ENCODE results near the gene MANBA.
"Not testable (repeated sequence)": the region's sequence is repeated elsewhere in the genome, so short reads cannot be mapped to it uniquely, and the experiment has no call there.

Gene MANBA

GRCh38 chr4:102718833-102719575 is 41.8 kb downstream of the MANBA start:
- DNase-seq = not testable (repeated sequence)

GRCh38 chr4:102717448-102718092 is 43.2 kb downstream of the MANBA start:
- DNase-seq = no peak

- DNase-seq = no peak
Measured at GRCh38 chr4:102715057-102715456, 45.7 kb downstream of the MANBA start.

- not testable (repeated sequence) for DNase-seq
Measured at GRCh38 chr4:102713774-102714173, 47.0 kb downstream of the MANBA start.

- DNase-seq = no peak
Measured at GRCh38 chr4:102713096-102713495, 47.7 kb downstream of the MANBA start.

- DNase-seq = no peak
Measured at GRCh38 chr4:102710986-102711385, 49.8 kb downstream of the MANBA start.

GRCh38 chr4:102709060-102709459 is 51.7 kb downstream of the MANBA start:
- not testable (repeated sequence) for DNase-seq

- no peak for DNase-seq
Measured at GRCh38 chr4:102707150-102707549, 53.6 kb downstream of the MANBA start.

- DNase-seq = no peak
Measured at GRCh38 chr4:102705391-102705935, 55.3 kb downstream of the MANBA start.

- DNase-seq = no peak
Measured at GRCh38 chr4:102696758-102697157, 64.0 kb downstream of the MANBA start.

- no peak for DNase-seq
Measured at GRCh38 chr4:102694791-102695190, 66.0 kb downstream of the MANBA start.

GRCh38 chr4:102693861-102694260 is 66.9 kb downstream of the MANBA start:
- no peak for DNase-seq

GRCh38 chr4:102693262-102693850 is 67.4 kb downstream of the MANBA start:
- DNase-seq = no peak

- DNase-seq = no peak
Measured at GRCh38 chr4:102692474-102692873, 68.3 kb downstream of the MANBA start.

- DNase-seq = no peak
Measured at GRCh38 chr4:102687982-102688433, 72.8 kb downstream of the MANBA start.

- no peak for DNase-seq
Measured at GRCh38 chr4:102687373-102687981, 73.3 kb downstream of the MANBA start.

GRCh38 chr4:102685768-102686167 is 75.0 kb downstream of the MANBA start:
- DNase-seq = no peak

- no peak for DNase-seq
Measured at GRCh38 chr4:102684610-102685052, 76.1 kb downstream of the MANBA start.

GRCh38 chr4:102683881-102684609 is 76.7 kb downstream of the MANBA start:
- DNase-seq = no peak

- no peak for DNase-seq
Measured at GRCh38 chr4:102678695-102679335, 82.0 kb downstream of the MANBA start.

GRCh38 chr4:102678107-102678506 is 82.7 kb downstream of the MANBA start:
- no peak for DNase-seq

- DNase-seq = no peak
Measured at GRCh38 chr4:102675141-102675540, 85.6 kb downstream of the MANBA start.

Measured in NCI-H2171 (cell line).